ENCODE measurements around the gene NUDT19.

NUDT19 gene

GRCh38 chr19:32750441-32751055 is 58.9 kb downstream of the NUDT19 start:
- no peak for DNase-seq

DNA sequence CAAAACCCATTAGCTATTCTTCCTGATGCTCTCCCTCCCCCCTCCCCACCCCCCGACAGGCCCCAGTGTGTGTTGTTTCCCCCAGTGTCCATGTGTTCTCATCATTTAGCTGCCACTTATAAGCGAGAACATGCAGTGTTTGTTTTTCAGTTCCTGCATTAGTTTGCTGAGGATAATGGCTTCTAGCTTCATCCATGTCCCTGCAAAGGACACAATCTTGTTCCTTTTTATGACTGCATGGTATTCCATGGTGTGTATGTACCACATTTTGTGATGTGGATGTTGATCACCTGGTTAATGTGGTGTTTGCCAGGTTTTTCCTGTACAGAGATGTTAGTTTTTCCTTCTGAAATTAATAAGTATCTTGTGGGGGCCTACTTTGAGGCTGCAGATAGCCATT is 59.4 kb downstream of the NUDT19 start:
- Histone ChIP-seq H3K27me3 (replicated peaks; ENCODE audit: insufficient read depth, low read length) (no peaks in the 10 kb centered on the region), H3K4me3 (ENCODE audit: low read length) (no peak overlapping the region), H3K9me2 (replicated peaks; ENCODE audit: insufficient read depth, low read length) (no peaks in the 10 kb centered on the region), H3K9me3 (replicated peaks; ENCODE audit: insufficient read depth, low read length) (no peaks in the 10 kb centered on the region), H3K79me2 (ENCODE audit: low read length) (no peaks in the 10 kb centered on the region), H3K4me2 (ENCODE audit: low read depth, low read length) (no peak overlapping the region), H4K20me1 (ENCODE audit: insufficient read depth, low read length) (no peaks in the 10 kb centered on the region), H3K9ac (ENCODE audit: low read length) (no peak overlapping the region), H3K4me1 (ENCODE audit: low read length) (no peaks in the 10 kb centered on the region), H3K27ac (ENCODE audit: low read length) (no peak overlapping the region), H2AFZ (ENCODE audit: low read length) (no peak overlapping the region), H3K36me3 (replicated peaks; ENCODE audit: insufficient read depth, low read length) (no peaks in the 10 kb centered on the region), H3F3A (ENCODE audit: insufficient read depth, low read length) (no peaks in the 10 kb centered on the region)
- TF ChIP-seq, protein P1, sequence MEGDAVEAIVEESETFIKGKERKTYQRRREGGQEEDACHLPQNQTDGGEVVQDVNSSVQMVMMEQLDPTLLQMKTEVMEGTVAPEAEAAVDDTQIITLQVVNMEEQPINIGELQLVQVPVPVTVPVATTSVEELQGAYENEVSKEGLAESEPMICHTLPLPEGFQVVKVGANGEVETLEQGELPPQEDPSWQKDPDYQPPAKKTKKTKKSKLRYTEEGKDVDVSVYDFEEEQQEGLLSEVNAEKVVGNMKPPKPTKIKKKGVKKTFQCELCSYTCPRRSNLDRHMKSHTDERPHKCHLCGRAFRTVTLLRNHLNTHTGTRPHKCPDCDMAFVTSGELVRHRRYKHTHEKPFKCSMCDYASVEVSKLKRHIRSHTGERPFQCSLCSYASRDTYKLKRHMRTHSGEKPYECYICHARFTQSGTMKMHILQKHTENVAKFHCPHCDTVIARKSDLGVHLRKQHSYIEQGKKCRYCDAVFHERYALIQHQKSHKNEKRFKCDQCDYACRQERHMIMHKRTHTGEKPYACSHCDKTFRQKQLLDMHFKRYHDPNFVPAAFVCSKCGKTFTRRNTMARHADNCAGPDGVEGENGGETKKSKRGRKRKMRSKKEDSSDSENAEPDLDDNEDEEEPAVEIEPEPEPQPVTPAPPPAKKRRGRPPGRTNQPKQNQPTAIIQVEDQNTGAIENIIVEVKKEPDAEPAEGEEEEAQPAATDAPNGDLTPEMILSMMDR (IDR thresholded peaks at IDR 0.05; ENCODE audit: low read length): no peak
- no peak for TF ChIP-seq EZH2phosphoT487 (IDR thresholded peaks at IDR 0.05; ENCODE audit: low read length)
- TF ChIP-seq EZH2 (optimal IDR thresholded peaks at IDR 0.05; ENCODE audit: low read depth, low read length): no peak
- no peak for DNase-seq

More at GRCh38 chr19:32750441-32751055, 58.9 kb downstream of the NUDT19 start:
- Histone ChIP-seq H3K27ac (ENCODE audit: low read length) (no peak overlapping the region), H3K79me2 (ENCODE audit: low read length) (no peaks in the 10 kb centered on the region), H3K4me2 (ENCODE audit: low read depth, low read length) (no peak overlapping the region), H3K27me3 (replicated peaks; ENCODE audit: insufficient read depth, low read length) (no peaks in the 10 kb centered on the region), H3K9ac (ENCODE audit: low read length) (no peak overlapping the region), H2AFZ (ENCODE audit: low read length) (no peak overlapping the region), H3K4me1 (ENCODE audit: low read length) (no peaks in the 10 kb centered on the region), H4K20me1 (ENCODE audit: insufficient read depth, low read length) (no peaks in the 10 kb centered on the region), H3F3A (ENCODE audit: insufficient read depth, low read length) (no peaks in the 10 kb centered on the region), H3K36me3 (replicated peaks; ENCODE audit: insufficient read depth, low read length) (no peaks in the 10 kb centered on the region), H3K4me3 (ENCODE audit: low read length) (no peak overlapping the region), H3K9me2 (replicated peaks; ENCODE audit: insufficient read depth, low read length) (no peaks in the 10 kb centered on the region), H3K9me3 (replicated peaks; ENCODE audit: insufficient read depth, low read length) (no peaks in the 10 kb centered on the region)
- TF ChIP-seq EZH2 (optimal IDR thresholded peaks at IDR 0.05; ENCODE audit: low read depth, low read length): no peak
- TF ChIP-seq, protein P1 (IDR thresholded peaks at IDR 0.05; ENCODE audit: low read length): no peak
- no peak for TF ChIP-seq EZH2phosphoT487 (IDR thresholded peaks at IDR 0.05; ENCODE audit: low read length)

DNA sequence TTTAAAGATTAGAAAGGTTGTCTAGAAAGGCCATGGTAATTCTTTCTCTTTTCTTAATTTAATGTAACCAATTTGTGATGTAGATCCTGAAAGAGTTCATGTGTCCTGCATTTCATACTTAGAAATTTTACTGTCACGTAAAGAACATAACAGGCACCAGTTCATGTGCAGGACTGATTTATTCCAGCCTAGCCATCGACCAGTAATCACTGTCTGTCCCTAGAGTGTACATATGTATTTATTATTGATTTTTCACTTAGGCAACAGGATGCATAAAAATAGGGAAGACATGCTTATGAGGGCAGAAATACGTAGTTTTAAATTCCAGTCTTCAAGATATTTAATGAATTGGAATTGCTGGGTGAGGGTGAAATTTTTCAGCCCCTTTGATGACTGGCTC is 65.6 kb downstream of the NUDT19 start:
- TF ChIP-seq, protein P1 (IDR thresholded peaks at IDR 0.05; ENCODE audit: low read length): no peak
- TF ChIP-seq EZH2 (optimal IDR thresholded peaks at IDR 0.05; ENCODE audit: low read depth, low read length) (no peak), EZH2phosphoT487 (IDR thresholded peaks at IDR 0.05; ENCODE audit: low read length) (no peak)
- no peak overlapping the region for H3K4me2 ChIP-seq (ENCODE audit: low read depth, low read length)
- H3K36me3 ChIP-seq (replicated peaks; ENCODE audit: insufficient read depth, low read length): no peaks in the 10 kb centered on the region
- no peaks in the 10 kb centered on the region for H3K27me3 ChIP-seq (replicated peaks; ENCODE audit: insufficient read depth, low read length)
- H3K9me3 ChIP-seq (replicated peaks; ENCODE audit: insufficient read depth, low read length): no peaks in the 10 kb centered on the region
- H3F3A ChIP-seq (ENCODE audit: insufficient read depth, low read length): no peaks in the 10 kb centered on the region
- H3K79me2 ChIP-seq (ENCODE audit: low read length): no peaks in the 10 kb centered on the region
- no peak for DNase-seq
- H3K4me1 ChIP-seq (ENCODE audit: low read length): no peaks in the 10 kb centered on the region
- H3K9ac ChIP-seq (ENCODE audit: low read length): no peak overlapping the region
- H3K4me3 ChIP-seq (ENCODE audit: low read length): no peak overlapping the region
- H3K9me2 ChIP-seq (replicated peaks; ENCODE audit: insufficient read depth, low read length): no peaks in the 10 kb centered on the region
- H3K27ac ChIP-seq (ENCODE audit: low read length): no peak overlapping the region
- H2AFZ ChIP-seq (ENCODE audit: low read length): no peak overlapping the region
- no peaks in the 10 kb centered on the region for H4K20me1 ChIP-seq (ENCODE audit: insufficient read depth, low read length)

All from MM.1S (cell line).